HG02763 (cell line): ENCODE data around the gene TTLL3.
A peak's percentile ranks its signal among the peaks of the same experiment; 100 is the strongest.
"Not testable (repeated sequence)": the region's sequence is repeated elsewhere in the genome, so short reads cannot be mapped to it uniquely, and the experiment has no call there.

Experiments used
- ATAC-seq: cut with Tn5 transposase; IDR thresholded peaks from one replicate; pipeline ENCODE4 v1.9.1; 2021; ENCODE audit warnings: mild to moderate bottlenecking, moderate library complexity; ENCODE audit not compliant: unreplicated experiment

The TTLL3 gene

DNA sequence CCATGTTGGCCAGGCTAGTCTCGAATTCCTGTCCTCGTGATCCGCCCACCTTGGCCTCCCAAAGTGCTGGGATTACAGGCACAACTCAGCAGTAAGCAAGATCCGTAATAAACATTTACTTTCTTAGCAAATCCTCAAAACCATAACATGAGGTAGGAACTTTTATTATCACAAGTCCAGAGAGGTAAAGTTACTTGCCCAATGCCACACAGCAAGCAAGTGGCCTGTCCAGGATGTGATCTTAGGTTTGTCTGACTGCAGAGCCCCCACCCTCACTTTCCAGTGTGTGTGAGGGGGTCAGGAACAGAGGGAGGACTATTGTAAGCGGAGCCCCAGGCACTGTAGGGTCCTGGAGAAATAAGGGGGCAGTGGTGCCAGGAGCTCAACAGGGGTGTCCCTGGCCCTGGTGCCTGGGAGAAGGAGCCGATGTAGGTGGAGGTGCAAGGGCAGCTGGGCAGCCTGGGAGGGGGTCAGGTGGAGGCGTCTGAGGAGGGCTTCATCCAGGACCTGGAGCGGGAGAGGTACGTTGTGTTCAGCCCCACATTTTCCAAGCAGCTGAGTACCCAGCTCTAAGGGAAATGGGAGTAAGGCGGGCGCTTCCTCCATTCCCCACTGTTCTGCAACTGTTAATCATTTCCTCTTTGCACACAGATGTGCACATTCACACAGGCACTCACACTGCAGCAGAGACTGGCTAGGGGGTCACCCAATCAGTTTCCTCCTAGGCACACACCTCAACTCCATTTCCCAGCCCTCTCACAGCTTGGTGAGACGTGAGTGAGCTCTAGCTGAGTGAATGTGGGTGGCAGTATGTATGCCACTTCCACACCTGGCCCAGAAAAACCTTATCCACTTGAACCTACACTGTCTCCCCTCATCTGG is 27.9 kb downstream of the TTLL3 start:
- ATAC-seq: no peak

DNA sequence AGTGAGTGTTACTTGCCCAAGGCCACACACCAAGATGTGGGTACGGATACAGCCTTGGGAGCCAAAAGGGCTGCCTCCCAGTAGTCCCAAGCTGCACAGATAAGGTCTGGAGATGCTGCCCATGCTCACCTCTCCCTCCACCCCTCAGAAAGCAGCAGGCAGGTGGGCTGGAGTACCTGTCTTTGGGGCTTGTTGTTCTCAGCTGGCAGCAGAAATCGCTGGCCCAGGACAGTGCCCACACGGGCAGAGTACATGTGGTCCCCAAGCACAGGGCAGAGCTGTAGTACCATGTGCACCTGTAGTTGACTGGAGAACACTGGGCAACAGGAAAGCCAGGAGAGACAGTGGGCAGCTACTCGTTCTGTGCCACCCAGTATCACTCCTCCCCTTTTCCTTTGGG is 28.8 kb downstream of the TTLL3 start:
- no peak for ATAC-seq

DNA sequence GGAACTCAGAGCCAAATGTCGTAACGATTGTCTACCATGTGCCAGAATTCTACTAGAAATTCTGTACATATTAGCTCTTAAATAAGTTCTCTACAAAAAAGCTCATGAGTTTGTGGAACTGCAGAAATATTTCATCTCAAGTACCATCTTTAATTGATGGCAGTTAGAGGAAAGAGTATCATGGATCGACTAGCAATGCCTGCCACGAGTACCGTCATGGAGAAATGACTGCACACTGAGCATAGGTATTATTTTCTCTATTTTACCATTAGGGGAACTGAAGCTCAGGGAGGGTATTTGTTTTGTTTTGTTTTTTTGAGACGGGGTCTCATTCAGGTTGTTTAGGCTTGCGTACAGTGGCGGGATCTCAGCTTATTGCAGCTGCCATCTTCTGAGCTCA is 31.0 kb downstream of the TTLL3 start:
- no peak for ATAC-seq

DNA sequence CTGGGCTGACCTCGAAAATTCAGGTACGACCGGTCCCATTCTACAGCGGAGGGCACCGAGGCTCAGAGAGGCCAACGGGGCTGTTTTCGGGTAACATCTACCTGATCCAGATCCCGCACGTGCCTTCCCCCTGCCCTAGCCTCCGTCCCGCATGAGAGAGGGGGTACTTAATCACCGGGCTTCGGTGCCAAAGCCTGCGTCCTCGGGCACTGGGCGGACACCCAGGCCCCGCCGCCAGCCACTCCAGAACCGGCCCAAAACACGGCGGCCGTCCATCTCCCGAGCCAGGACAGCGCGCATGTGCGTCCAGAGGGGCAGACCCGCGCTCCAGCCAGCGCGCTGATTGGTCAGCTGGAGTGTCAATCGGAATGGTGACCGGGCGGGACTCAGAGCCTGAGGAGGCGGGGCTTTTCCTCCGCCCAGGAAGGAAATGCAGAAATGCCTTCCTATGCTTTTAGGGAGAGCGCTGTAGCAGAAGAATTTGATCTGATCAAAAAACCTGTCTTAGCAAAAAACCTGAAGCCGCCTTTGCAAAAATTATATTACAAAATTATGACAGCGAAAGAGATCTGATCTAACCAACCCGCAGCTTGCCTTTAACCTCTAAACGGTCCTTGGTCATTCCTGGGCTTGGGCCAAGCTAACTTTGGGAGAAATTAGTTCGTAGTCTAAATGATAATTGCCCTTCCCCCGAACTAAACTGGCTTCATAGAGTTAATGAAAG is 33.8 kb downstream of the TTLL3 start, which contains the start of gene RPUSD3:
Gene RPUSD3 (minus strand): TSS at position 294 of the 724 bp plus-strand sequence. CDS start 18 bp downstream, at position 276.
- peak; percentile 98 for ATAC-seq

DNA sequence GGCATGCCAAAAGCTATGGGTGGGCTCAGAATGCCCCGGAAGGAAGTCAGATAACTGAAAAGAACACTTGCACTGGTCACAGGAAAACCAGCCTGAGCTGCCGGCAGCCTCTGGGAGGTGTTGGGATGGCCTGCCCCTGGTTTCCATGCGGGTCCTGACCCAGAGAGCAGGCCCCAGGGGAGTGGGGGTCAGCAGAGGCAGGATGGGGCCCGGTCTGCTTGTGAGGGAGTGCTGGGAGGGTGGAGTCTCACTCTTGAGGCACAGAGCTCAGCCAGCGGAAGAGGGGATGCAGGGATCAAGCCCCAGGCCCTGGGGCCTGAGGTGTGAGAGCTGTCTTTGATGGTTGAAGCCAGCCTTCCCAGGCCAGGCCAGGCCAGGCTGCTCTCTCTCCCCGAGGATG is 36.2 kb downstream of the TTLL3 start:
- no peak for ATAC-seq

DNA sequence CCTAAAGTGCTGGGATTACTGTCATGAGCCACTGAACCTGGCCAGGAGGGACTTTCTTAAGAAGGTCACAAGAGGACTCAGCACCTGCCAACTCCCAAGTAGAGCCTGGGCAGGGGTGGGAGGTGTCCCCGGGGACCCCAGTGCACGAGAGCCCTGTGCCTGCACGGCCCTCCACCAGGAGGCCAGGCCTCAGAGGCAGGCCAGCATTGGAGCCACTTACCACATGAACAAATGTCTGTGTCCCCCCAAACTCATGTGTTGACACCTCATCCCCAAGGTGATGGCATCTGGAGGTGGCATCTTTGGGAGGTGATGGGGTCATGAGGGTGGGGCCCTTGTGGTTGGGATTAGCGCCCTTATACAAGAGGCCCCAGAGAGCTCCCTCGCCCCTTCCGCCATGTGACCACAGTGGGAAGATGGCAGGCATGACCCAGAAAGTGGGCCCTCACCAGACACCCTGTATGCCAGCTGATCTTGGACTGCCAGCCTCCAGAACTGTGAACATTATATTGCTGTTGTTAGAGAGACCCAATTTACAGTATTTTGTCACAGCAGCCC is 36.9 kb downstream of the TTLL3 start:
- no peak for ATAC-seq

DNA sequence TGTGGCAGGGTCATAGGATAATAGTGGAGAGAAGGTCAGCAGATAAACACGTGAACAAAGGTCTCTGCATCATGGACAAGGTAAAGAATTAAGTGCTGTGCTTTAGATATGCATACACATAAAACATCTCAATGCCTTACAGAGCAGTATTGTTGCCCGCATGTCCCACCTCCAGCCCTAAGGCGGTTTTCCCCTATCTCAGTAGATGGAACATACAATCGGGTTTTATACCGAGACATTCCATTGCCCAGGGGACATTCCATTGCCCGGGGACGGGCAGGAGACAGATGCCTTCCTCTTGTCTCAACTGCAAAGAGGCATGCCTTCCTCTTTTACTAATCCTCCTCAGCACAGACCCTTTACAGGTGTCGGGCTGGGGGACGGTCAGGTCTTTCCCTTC is 37.8 kb downstream of the TTLL3 start:
- not testable (repeated sequence) for ATAC-seq

DNA sequence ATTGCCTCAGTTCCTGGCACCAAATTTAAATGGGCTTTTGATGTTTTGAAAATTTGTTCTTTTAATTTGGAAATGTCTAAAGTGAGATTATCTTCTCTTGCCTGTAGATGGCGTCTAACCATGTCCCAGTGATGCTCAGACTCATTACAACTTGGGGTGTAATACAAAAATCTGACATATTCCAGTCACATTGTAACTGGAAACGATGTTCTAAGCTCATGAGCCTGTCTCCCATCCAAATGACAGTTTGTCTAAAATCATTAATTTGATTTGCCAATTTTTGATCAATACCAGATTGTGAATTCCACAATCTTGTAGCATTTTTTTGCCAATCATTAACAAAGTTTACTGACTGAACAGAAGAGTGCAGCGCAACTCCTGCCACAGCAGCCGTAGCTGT is 38.8 kb downstream of the TTLL3 start:
- ATAC-seq: not testable (repeated sequence)

DNA sequence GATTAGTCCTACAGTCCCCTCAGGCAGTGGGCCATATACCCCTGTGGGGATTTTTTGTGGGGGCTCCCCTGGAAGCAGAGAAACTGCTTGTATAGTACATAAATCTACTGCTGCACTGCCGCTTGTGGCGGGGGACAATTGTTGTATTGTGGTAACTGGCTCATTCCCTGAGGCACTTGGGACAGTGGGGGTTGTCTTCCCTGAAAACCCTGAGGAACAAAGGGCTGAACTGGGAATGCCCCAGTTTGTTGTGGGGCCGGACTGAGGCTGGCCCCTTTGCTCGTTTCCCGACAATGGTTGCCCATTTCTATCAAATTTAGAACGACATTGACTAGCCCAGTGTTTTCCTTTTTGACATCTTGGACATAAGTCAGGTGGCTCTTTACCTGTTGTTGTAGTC is 41.3 kb downstream of the TTLL3 start:
- ATAC-seq: not testable (repeated sequence)

DNA sequence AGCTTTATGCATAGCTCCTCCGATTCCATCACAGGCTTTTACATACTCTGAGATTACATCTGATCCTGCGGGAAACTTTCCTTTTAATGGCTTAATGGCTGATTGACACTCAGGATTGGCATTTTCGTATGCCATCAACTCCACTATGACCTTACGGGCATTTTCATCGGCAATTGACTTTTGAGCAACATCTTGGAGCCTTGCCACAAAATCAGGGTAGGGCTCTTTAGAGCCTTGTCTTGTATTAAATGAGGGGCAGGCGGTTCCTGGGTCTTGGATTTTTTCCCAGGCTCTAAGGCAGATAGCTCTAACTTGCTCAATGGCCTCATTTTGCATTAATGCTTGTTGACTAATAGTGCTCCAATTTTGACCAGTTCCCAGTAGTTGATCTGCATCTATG is 41.9 kb downstream of the TTLL3 start:
- not testable (repeated sequence) for ATAC-seq

DNA sequence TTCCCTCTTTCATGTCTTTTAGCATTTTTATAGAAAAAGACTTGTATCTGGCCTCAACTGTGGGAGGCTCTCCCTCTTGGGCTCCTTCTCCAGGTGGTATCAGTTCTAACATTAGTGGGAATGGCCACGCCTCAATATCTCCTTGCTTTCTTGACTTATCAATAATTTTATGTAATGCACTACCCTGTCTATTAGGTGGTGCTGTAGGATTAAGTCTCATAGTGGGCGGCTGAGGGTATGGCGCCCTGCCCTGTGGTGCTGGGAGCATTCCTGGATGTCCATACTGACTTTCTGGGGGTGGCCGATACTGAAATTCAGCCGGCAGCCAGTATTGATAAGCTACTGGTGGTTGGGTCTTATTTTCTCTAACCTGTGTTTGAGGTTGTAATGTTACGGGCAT is 42.5 kb downstream of the TTLL3 start:
- ATAC-seq: no peak

DNA sequence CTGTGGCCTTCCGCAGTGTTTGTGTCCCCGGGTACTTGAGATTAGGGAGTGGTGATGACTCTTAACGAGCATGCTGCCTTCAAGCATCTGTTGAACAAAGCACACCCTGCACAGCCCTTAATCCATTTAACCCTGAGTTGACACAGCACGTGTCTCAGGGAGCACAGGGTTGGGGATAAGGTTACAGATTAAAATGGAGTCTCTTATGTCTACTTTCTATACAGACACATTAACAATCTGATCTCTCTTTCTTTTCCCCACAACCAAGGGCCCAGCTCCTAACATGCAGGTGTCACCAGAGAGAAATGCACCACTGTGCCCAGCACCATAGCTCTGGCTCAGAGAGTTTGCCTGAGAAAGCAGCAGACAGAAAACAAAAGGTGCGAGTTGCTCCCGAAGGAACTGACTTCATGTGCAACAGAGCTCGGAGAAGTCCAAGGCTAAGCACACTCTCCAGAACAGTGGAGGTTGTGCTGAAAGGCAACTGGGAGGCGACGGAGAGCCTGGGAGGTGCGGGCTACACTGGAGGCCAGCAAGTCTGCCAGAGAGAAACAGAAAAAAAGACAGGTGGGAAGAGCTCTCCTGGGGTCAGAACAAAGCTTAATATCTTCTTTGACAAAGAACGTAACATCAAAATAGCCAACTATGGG is 44.4 kb downstream of the TTLL3 start:
- not testable (repeated sequence) for ATAC-seq

DNA sequence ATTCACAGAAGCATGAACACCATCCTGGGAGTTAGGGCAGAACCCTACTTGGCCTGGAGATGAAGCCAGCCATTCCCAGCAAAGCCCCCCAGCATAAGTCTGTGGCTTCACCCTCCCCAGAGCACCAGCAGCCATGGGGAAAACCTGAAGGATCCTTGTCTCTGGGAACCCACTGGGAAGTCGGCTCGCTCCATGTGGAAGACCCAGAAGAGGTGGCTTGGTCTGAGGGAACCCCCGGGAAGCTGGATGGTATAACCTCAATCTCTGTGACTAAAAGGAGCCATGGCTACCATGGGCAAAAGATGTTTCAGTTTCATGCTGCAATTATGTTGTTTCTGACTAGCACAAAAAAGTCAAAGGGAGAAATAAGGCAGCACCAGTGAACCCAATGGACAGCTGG is 45.5 kb downstream of the TTLL3 start:
- no peak for ATAC-seq

DNA sequence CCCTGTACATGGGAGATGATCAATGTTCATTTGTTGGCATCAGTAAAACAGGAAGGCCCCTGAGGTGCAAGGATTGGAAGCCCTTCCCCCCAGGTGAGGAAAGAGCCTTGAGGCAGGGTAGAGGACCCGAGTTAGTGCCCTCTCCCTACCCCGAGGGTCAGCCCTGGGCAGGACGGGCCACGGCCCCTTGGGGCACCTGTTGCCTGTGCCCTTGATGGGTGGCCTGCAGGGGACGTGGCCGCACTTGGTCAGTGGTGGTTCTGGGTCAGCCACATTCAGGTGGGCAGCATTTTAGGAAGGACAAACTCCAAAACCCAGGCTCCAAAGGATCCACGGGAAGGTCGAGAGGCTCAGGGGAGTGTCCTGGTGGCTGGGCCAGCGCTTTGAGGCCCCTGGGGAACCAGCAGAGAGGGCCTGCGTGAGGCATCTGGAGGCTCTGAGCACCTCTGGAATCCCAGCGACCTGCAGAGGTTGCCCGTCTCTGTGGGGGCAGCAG is 49.5 kb downstream of the TTLL3 start:
- no peak for ATAC-seq

DNA sequence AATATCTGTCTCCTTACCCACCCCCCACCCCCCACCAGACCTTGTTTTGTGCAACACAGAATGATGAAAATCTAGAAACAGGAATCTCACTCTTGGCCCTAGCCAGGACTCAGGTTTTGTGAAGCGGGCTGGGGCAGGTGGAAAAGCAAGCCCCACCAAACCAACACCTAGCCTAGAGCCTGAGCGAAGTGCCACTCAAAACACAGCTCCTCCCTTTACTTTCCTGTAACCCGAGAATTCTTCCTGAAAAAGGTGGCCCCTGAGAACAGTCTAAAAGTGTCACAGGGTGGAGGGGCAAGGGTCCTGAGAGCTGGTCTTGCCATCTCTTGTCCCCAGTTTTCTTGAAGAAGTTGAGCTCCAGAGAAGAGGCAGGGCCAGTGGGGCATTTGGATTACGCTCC is 51.1 kb downstream of the TTLL3 start:
- no peak for ATAC-seq

DNA sequence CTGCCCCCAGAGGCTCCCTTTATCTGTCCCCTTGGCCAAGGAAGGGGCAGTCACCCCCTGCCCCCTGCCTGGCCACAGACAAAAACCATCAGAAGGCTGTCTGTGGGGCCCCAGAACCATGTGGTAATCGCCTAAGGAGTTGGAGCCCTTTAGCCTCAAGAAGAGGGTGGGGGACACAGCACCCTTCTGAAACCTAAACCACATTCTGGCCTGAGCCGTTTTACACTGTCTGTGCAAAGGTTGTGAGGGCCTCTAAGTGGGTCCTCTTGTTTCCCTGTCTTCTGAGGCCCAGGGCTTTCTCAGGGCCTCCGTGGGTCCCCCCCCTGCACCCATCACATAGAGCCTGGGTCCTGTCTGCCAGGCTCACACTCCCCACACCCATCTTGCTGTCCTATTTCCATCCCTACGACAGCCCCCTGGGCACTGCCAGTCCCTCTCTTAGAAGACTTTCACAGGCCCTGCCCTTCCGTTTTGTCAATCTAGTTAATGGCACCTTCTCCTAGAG is 51.6 kb downstream of the TTLL3 start:
- ATAC-seq: no peak

DNA sequence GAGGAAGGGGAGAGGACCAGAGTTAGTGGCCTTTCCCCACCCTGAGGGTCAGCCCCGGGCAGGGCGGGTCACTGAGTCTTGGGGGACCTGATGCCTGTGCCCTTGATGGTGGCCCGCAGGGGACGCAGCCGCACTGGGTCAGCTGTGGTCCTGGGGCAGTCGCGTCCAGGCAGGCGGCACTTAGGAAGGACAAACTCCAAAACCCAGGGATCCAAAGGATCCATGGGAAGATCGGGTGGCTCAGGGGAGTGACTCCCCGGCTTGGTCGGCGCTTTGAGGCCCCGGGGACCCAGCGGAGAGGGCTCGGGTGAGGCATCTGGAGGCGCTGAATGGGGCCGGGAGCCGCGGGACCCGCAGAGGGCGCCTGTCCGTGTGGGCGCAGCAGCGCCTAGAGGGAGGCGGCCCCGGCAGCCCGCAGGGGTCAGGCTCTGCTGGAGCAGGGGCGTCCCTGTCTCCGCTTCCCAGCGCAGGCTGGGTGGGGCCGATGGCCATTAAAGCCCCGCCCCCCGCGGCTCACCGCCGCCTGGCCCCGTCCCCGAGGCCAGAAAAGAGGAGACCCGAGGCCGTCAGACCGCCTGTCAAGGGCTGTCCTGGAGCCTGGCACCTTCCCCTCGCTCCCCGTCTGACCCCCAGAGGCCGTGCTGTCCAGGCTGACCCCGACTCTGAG is 52.5 kb downstream of the TTLL3 start:
- no peak for ATAC-seq

DNA sequence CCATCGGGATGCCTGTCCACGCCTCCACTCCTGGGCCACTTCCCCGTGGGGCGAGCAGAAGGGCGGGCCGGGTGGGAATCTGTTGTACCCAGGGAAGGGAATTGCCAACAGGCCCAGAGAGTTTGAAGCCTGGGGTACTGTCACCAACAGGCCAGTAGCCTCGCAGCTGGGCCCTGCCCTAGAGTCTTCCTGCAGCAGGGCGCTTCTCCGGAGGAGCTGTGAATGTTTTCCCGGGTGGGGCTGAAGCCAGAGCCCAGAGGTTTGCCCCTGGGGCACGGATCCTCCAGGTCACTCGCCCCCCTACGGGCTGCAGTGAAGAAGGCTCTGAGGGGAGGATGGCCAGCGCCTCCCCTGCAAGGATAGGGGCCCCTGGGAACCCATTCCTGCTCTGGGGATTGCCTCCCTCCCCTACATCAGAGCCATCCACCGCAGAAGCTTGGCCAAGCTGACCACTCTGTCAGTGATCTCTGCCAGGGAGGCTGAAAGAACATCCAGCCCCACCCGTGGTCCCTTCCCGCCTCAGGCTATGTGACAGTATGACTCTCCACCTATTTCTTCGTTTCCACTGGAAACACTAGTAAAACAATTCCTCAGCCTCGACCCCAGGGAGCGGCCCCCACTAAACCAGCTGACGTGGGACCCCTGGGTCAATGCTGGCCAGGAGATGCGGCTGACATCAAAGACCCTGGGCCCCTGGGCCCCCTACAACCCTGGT is 53.2 kb downstream of the TTLL3 start:
- ATAC-seq: no peak

DNA sequence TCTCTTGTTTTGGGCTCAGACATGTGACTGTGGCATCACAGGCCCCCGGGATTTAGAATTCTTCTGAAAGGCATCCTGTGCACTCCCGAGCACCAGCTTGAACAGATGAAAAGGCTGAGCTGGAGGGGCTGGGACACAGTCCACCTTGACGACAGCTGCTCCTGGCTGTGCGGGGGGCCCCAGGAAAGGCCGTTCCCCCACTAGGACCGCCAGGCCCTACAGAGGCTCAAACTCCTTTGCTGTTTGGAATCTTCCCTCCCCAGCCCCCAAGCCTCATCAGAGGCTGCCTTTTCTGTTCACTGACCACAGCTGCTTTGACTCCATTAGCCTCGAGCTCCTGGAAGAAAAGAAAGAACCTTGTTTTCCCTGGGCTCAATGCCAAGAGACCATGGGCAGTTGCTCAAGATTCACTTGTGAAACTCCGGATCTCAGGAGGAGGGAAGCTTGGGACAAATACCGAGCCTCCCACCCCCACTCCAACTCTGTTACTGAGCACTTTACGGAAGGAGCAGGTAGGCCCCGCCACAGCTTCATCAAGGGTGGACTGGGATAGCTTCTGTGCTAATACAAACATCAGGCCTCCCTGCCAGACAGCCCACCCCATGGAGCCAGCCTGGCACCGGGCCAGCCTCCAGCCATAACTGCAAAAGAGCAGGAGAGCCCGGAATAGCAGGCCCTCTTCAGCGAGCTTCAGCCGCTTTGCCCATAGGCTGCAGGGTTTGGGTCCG is 54.3 kb downstream of the TTLL3 start:
- ATAC-seq: no peak
